SIG-M5 treated with dmso at 0.1 percent for 504 hours (cell line): ENCODE measurements around the gene LRRC4B.
"Not testable (repeated sequence)": the region's sequence is repeated elsewhere in the genome, so short reads cannot be mapped to it uniquely, and the experiment has no call there.

ENCODE experiments used
- DNase-seq: peaks from one replicate; lab custom pipeline; 2025; ENCODE audit not compliant: unreplicated experiment; lab: John Stamatoyannopoulos, UW

Gene LRRC4B

GRCh38 chr19:50489461-50490011, 78.7 kb downstream of the LRRC4B start:
- DNase-seq = no peak

GRCh38 chr19:50488389-50489194, 79.6 kb downstream of the LRRC4B start:
- DNase-seq = peak; percentile 65

GRCh38 chr19:50486823-50487515, 81.3 kb downstream of the LRRC4B start:
- no peak for DNase-seq

- DNase-seq = no peak
Observed at GRCh38 chr19:50485284-50485955, 82.8 kb downstream of the LRRC4B start.

GRCh38 chr19:50482916-50483315, 85.3 kb downstream of the LRRC4B start:
- DNase-seq = no peak

- no peak for DNase-seq
Observed at GRCh38 chr19:50482271-50482855, 85.9 kb downstream of the LRRC4B start.

GRCh38 chr19:50481351-50482149, 86.7 kb downstream of the LRRC4B start:
- DNase-seq = no peak

- DNase-seq = no peak
Observed at GRCh38 chr19:50480281-50481111, 87.7 kb downstream of the LRRC4B start.

GRCh38 chr19:50479761-50480251, 88.4 kb downstream of the LRRC4B start:
- no peak for DNase-seq

GRCh38 chr19:50478901-50479715, 89.1 kb downstream of the LRRC4B start:
- peak; percentile 76 for DNase-seq

GRCh38 chr19:50477751-50478515, 90.3 kb downstream of the LRRC4B start:
- DNase-seq = no peak

GRCh38 chr19:50476907-50477238, 91.4 kb downstream of the LRRC4B start:
- DNase-seq = no peak

GRCh38 chr19:50476224-50476906, 91.9 kb downstream of the LRRC4B start, which contains the start of the genes EMC10 and GARIN5A:
Gene EMC10, plus strand, starts transcription at chr19:50476507. Its CDS starts 38 bp downstream, at chr19:50476545.
Gene GARIN5A, minus strand, starts transcription at chr19:50476848. Its CDS starts 460 bp downstream, at chr19:50476388.
- peak; percentile 76 for DNase-seq

- no peak for DNase-seq
Observed at GRCh38 chr19:50475736-50476223, 92.5 kb downstream of the LRRC4B start.

- no peak for DNase-seq
Observed at GRCh38 chr19:50475101-50475568, 93.1 kb downstream of the LRRC4B start.

- not testable (repeated sequence) for DNase-seq
Observed at GRCh38 chr19:50473336-50473735, 94.9 kb downstream of the LRRC4B start.

GRCh38 chr19:50468818-50469217, 99.4 kb downstream of the LRRC4B start:
- no peak for DNase-seq
